ENCODE data around the gene FRMD5.
"Not testable (repeated sequence)": the region's sequence is repeated elsewhere in the genome, so short reads cannot be mapped to it uniquely, and the experiment has no call there.

The FRMD5 gene

DNA sequence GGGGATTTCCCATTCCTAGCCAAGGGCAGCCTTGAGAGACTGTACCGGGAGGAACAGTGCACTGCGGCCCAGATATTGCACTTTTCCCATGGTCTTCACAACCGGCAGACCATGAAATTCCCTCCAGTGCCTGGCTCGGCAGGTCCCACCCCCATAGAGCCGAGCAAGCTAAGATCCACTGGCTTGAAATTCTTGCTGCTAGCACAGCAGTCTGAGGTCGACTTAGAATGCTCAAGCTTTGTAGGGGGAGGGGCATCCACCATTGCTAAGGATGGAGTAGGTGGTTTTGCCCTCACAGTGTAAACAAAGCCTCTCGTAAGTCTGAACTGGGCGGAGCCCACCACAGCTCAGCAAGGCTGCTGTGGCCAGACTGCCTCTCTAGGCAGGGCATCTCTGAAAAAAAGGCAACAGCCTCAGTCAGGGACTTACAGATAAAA lies 156.3 kb downstream of the FRMD5 start:
- H3K27ac ChIP-seq, result no peak overlapping the region
- TF ChIP-seq, protein P1, sequence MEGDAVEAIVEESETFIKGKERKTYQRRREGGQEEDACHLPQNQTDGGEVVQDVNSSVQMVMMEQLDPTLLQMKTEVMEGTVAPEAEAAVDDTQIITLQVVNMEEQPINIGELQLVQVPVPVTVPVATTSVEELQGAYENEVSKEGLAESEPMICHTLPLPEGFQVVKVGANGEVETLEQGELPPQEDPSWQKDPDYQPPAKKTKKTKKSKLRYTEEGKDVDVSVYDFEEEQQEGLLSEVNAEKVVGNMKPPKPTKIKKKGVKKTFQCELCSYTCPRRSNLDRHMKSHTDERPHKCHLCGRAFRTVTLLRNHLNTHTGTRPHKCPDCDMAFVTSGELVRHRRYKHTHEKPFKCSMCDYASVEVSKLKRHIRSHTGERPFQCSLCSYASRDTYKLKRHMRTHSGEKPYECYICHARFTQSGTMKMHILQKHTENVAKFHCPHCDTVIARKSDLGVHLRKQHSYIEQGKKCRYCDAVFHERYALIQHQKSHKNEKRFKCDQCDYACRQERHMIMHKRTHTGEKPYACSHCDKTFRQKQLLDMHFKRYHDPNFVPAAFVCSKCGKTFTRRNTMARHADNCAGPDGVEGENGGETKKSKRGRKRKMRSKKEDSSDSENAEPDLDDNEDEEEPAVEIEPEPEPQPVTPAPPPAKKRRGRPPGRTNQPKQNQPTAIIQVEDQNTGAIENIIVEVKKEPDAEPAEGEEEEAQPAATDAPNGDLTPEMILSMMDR (IDR thresholded peaks at IDR 0.05), result no peak

DNA sequence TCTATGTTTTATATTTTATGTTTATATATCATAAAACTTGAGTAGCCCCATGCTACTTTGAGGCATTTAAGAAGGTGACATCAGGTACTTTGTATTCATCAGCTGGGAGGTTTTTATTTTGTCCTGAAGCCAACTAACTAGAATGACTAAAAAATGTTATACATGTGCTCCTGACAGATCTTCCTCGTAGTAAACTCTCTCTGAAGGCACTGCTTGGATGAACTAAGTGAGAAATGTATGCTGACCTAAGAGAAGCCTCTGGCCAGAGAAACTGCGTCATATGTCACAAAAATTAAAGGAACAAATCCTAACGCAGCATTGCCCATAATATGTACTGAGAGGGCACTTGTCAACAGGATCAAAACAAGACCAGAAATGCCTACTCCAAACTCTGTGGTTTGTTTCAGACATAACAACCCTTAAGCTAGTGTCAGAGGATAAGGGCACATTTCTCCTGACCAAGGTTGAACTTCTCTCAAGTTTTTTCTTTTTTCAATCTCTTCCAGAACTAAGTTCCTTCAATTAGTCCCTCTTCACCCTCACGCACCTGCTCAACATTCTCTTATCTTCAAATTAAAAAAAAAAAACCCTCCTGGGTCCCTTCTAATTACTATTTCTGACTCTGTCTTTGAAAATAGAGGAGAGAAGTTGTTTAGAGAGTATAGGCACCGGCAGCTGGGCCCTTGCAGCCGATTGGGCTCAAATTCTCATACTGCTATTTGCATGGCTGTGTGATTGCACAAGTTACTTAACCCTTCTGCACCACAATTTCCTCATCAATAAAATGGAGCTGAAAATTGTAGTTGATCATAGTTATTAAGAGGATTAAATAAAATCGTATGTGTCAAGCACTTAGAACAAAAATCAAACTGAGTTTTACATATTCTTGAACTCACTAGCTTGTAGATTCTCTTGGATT lies 159.0 kb downstream of the FRMD5 start:
- TF ChIP-seq ZFX (IDR thresholded peaks at IDR 0.05; ENCODE audit: borderline replicate concordance), result no peak
- TF ChIP-seq, protein P1 (IDR thresholded peaks at IDR 0.05), result no peak
- H3K27ac ChIP-seq, result no peak overlapping the region

DNA sequence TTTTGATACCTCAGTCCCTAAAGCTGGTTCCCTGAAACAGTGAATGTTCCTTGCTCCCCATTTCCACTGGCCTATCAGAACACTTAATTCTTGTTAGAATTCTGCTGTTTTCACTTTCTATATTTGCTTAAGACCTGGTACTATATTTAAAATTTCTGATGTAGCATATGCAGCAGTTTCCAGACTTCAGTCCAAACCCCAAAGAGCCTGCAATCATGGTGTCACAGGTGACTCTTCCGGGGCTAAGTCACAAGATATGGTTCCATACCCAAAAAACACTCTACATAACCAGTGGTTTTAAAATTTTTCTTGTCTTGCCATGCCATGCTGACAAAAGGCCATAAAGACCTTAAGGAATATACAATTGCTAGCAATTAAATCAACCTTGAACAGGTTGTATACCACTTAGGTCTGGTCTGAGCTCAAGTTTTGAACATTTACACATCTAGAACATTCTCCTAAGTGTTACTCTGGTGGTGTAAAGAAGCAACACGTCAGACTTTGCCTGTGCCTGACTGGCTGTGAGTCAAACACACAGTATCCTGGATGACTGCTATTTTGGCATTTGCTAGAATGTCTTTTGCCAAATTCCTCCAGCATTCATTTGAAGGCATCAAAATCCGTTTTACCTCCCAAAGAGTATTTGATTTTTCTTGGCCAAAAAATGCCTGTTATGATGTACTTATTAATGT lies 160.0 kb downstream of the FRMD5 start:
- TF ChIP-seq ZFX (IDR thresholded peaks at IDR 0.05; ENCODE audit: borderline replicate concordance), result no peak
- TF ChIP-seq, protein P1 (IDR thresholded peaks at IDR 0.05), result no peak
- no peak overlapping the region for H3K27ac ChIP-seq

DNA sequence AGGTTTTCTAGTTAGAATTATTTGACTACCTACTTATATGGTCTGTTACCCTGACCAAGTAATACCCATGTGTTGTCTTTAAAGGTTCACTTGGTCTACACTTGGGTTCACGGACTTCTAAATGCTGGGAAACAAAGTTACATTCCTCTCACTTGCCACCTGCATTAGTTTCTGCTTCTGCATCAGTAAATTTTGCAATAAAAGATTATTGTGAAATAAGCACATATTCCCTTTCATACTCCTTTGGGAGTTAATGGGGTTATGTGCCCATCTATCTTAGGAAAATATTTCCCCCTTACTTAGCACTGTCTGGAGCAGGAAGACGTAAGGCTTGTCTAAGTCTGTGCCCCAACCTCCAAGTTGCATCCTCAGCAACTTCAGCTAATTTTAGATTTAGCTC lies 160.7 kb downstream of the FRMD5 start:
- no peak overlapping the region for H3K27ac ChIP-seq
- TF ChIP-seq ZFX (IDR thresholded peaks at IDR 0.05; ENCODE audit: borderline replicate concordance), result no peak
- TF ChIP-seq, protein P1 (IDR thresholded peaks at IDR 0.05), result no peak

DNA sequence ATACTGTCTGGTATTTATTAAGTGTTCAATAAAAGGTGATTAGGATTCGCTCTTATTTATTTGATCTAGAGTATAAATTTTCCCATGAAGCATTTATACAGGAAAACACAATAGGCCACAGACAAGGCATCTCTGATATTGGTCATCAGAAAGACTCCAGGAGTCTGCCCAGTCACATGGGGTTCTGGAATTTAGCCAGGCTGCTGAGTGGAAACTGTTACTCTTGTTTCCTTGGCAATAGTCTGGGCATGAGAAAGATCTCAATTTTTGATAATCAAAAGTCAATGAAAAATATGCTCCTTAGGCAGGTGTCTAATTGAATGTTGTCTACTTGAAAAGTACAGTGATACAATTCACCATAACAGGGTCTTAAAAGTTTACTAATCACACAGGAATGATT lies 161.2 kb downstream of the FRMD5 start:
- no peak for TF ChIP-seq ZFX (IDR thresholded peaks at IDR 0.05; ENCODE audit: borderline replicate concordance)
- TF ChIP-seq, protein P1 (IDR thresholded peaks at IDR 0.05), result no peak
- H3K27ac ChIP-seq, result no peak overlapping the region

DNA sequence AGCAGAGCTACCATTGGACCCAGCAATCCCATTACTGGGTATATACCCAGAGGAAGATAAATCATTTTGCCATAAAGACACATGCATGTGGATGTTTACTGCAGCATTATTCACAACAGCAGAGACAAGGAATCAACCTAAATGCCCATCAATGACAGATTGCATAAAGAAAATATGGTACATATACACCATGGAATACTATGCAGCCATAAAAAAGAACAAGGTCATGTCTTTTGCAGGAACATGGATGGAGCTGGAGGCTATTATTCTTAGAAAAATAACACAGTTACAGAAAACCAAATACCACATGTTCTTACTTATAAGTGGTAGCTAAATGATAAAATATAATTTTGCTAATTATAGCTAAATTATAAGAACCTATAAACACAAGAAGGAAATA lies 162.3 kb downstream of the FRMD5 start:
- not testable (repeated sequence) for H3K27ac ChIP-seq

DNA sequence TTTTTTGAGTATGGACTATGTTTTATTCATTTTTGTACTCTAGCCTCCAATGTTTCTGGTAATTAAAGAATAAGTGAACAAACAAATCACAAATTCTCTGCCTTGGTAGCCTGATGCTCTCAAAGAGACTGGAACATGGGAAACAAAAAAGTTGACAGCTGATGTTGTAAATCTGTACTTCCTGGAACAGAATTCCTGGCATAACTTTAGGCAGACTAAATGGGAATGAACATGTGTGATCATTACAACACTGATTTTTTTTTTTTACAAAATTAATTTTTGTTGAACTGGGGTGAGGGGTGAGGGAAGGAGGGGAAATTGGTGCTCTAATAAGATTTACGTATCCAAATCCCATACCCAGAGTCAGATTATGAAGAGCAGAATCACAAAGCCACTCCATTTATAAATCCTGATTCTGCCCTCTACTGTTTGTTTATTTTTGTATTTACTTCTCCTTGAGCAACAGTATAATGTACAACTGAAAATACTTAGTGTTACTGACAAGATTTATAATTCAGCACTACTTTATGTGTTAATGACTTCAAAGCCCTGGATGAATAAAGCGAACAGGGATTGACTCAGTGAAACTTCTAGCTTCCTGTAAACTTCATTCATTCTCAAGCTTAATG lies 165.0 kb downstream of the FRMD5 start:
- no peak for TF ChIP-seq ZFX (IDR thresholded peaks at IDR 0.05; ENCODE audit: borderline replicate concordance)
- TF ChIP-seq, protein P1 (IDR thresholded peaks at IDR 0.05), result no peak
- no peak overlapping the region for H3K27ac ChIP-seq
